Mammary epithelial cell (primary cell): ENCODE results near the gene CIITA.

ENCODE experiments used
- CTCF ChIP-seq, 2 donors: IDR thresholded peaks in 1 of 2; conservative IDR thresholded peaks in 1 of 2; 2 replicates each; pipeline ENCODE4 v1.5.1; 2011 to 2012; ENCODE audit warnings: inconsistent platforms in 2 of 2, low read length in 2 of 2, mild to moderate bottlenecking in 2 of 2, control low read depth in 1 of 2, low read depth in 1 of 2; ENCODE audit not compliant: insufficient read depth in 1 of 2; ENCODE audit errors: extremely low read depth in 1 of 2
- EZH2 ChIP-seq: IDR thresholded peaks from 2 replicates; pipeline ENCODE4 v1.6.1; 2012; ENCODE audit warnings: low read length, inconsistent platforms, borderline replicate concordance

GRCh38 chr16:10859658-10860057 is 17.3 kb upstream of the CIITA start:
- TF ChIP-seq EZH2 (no peak), CTCF (conservative IDR thresholded peaks at IDR 0.05 in 1 of 2, IDR thresholded peaks at IDR 0.05 in 1 of 2; ENCODE audit: extremely low read depth in 1 of 2, insufficient read depth in 1 of 2, low read depth in 1 of 2, low read length in 2 of 2) (no peak)
